PC-3 (cell line): ENCODE data around the gene SLC22A2. TPM values are rescaled to one million over a fixed set of nuclear protein-coding genes. Genes with fewer than 3 reads are reported as not detected.

Experiments
- ATAC-seq: fragments of 200-7000 bp; cut with Tn5 transposase; 2 replicates; pipeline ENCODE4 v1.9.1; 2020; ENCODE audit warnings: mild to moderate bottlenecking, moderate library complexity
- BruUV-seq: library from RNA; stranded (reverse); fragments of 400-500 nt; replicated peaks from 2 replicates; lab custom pipeline; 2021; lab: Mats Ljungman, UMichigan
- CTCF ChIA-PET: fragments of 300-600 bp; sonication (Branson Sonifier 250); formaldehyde crosslinking; loops from one replicate; lab custom pipeline; 2022; ENCODE audit warnings: antibody characterized with exemption; lab: Charles Lee
- POLR2A ChIA-PET: fragments of 300-600 bp; sonication (Branson Sonifier 250); formaldehyde crosslinking; loops from one replicate; lab custom pipeline; 2022; ENCODE audit warnings: antibody characterized with exemption; ENCODE audit not compliant: unreplicated experiment; lab: Charles Lee
- DNase-seq: peaks from one replicate; pipeline ENCODE4 v3.0.0-alpha.2; 2015
- H2AFZ ChIP-seq: fragments of 300-600 bp; sonication (generic); 2 replicates; pipeline ENCODE4 v1.6.0; 2016; ENCODE audit warnings: antibody characterized with exemption, low read length
- H3F3A ChIP-seq: fragments of 300-600 bp; sonication (generic); one replicate; pipeline ENCODE4 v1.6.0; 2017; ENCODE audit warnings: antibody characterized with exemption, low read length, control low read depth, mild to moderate bottlenecking; ENCODE audit not compliant: unreplicated experiment
- H3K27ac ChIP-seq: fragments of 300-600 bp; sonication (generic); 2 replicates; pipeline ENCODE4 v1.5.1; 2016; ENCODE audit warnings: mild to moderate bottlenecking, low read length
- H3K27me3 ChIP-seq: fragments of 300-600 bp; sonication (generic); 2 replicates; pipeline ENCODE4 v1.6.1; 2016; ENCODE audit warnings: low read length, mixed read lengths
- H3K36me3 ChIP-seq: fragments of 300-600 bp; sonication (generic); 2 replicates; pipeline ENCODE4 v1.6.1; 2016; ENCODE audit warnings: low read depth, mixed run types, low read length, mixed read lengths
- H3K4me1 ChIP-seq: fragments of 300-600 bp; sonication (generic); 2 replicates; pipeline ENCODE4 v1.5.1; 2016; ENCODE audit warnings: low read length; ENCODE audit not compliant: insufficient read depth
- H3K4me2 ChIP-seq: fragments of 300-600 bp; sonication (generic); 2 replicates; pipeline ENCODE4 v1.6.0; 2016; ENCODE audit warnings: low read length
- H3K4me3 ChIP-seq: fragments of 300-600 bp; sonication (generic); 2 replicates; pipeline ENCODE4 v1.5.1; 2016; ENCODE audit warnings: mild to moderate bottlenecking, low read length, mixed read lengths
- H3K79me2 ChIP-seq: fragments of 300-600 bp; sonication (generic); 2 replicates; pipeline ENCODE4 v1.6.1; 2017; ENCODE audit warnings: low read length, mixed read lengths
- H3K9ac ChIP-seq: fragments of 300-600 bp; sonication (generic); 2 replicates; pipeline ENCODE4 v1.6.0; 2016; ENCODE audit warnings: mild to moderate bottlenecking, low read length
- H3K9me2 ChIP-seq: fragments of 300-600 bp; sonication (generic); replicated peaks from 2 replicates; pipeline ENCODE4 v1.6.1; 2016; ENCODE audit warnings: mixed run types, low read length, mixed read lengths
- H3K9me3 ChIP-seq: fragments of 300-600 bp; sonication (generic); 2 replicates; pipeline ENCODE4 v1.6.1; 2016; ENCODE audit warnings: low read length, mixed read lengths
- H4K20me1 ChIP-seq: fragments of 300-600 bp; sonication (generic); 2 replicates; pipeline ENCODE4 v1.6.1; 2016; ENCODE audit warnings: low read length, mixed read lengths
- CTCF ChIP-seq: fragments of 300-600 bp; sonication (generic); conservative IDR thresholded peaks from 2 replicates; pipeline ENCODE4 v1.5.1; 2017; ENCODE audit warnings: antibody characterized with exemption, low read depth, mild to moderate bottlenecking, low read length
- EZH2 ChIP-seq: fragments of 300-600 bp; sonication (generic); IDR thresholded peaks from one replicate; pipeline ENCODE4 v1.6.1; 2017; ENCODE audit warnings: antibody characterized with exemption, mild to moderate bottlenecking, low read length; ENCODE audit not compliant: unreplicated experiment
- EZH2phosphoT487 ChIP-seq: fragments of 300-600 bp; sonication (generic); IDR thresholded peaks from 2 replicates; pipeline ENCODE4 v1.6.1; 2018; ENCODE audit warnings: mild to moderate bottlenecking, antibody characterized with exemption, low read length, borderline replicate concordance
- intact Hi-C: fragments of 100-400 bp; cut with micrococcal nuclease; formaldehyde crosslinking; loops from 2 replicates; pipeline ENCODE4 v1.9.0; 2023
- total RNA-seq: library from RNA; depleted of rRNA; stranded (reverse); fragments of >200 nt; gene quantifications from 2 replicates; pipeline ENCODE4 v1.2.3, GENCODE V29; 2014

Gene SLC22A2
- total RNA-seq, 1 experiment from 2014 or later: not detected

GRCh38 chr6:160277546-160277945 is 18.9 kb upstream of the SLC22A2 start:
- ATAC-seq (no peak), DNase-seq (no peak)
- CTCF ChIA-PET: no interaction called here
- Histone ChIP-seq H3K27me3 (no peaks in the 10 kb centered on the region), H3K9me3 (no peaks in the 10 kb centered on the region; the same call in 1 of the 2 replicates), H3K4me3 (no peak overlapping the region), H3K36me3 (no peaks in the 10 kb centered on the region), H3K4me2 (no peak overlapping the region), H3K79me2 (no peaks in the 10 kb centered on the region), H3K4me1 (peaks cover 27% of the 10 kb centered on the region), H3F3A (no peaks in the 10 kb centered on the region), H4K20me1 (no peaks in the 10 kb centered on the region), H3K27ac (no peak overlapping the region), H3K9me2 (no peaks in the 10 kb centered on the region), H3K9ac (no peak overlapping the region), H2AFZ (no peak overlapping the region)
- POLR2A ChIA-PET: no interaction called here
- TF ChIP-seq CTCF (no peak), EZH2 (no peak), EZH2phosphoT487 (no peak)
- intact Hi-C loops: no loop called here
- no TSS peak for BruUV-seq

GRCh38 chr6:160277144-160277543 is 18.5 kb upstream of the SLC22A2 start:
- no peak for TF ChIP-seq EZH2phosphoT487
- TF ChIP-seq EZH2: no peak
- TF ChIP-seq CTCF: no peak

GRCh38 chr6:160276126-160276525 is 17.5 kb upstream of the SLC22A2 start:
- H3K4me1 ChIP-seq: peaks cover 29% of the 10 kb centered on the region
- ATAC-seq: no peak
- H3K9me2 ChIP-seq: no peaks in the 10 kb centered on the region
- ChIA-PET CTCF (no interaction called here), POLR2A (no interaction called here)
- no peak for DNase-seq
- intact Hi-C loops: no loop called here
- no peaks in the 10 kb centered on the region for H3K79me2 ChIP-seq
- H4K20me1 ChIP-seq: no peaks in the 10 kb centered on the region
- H3F3A ChIP-seq: no peaks in the 10 kb centered on the region
- no peak overlapping the region for H3K4me2 ChIP-seq
- no TSS peak for BruUV-seq
- no peak overlapping the region for H3K27ac ChIP-seq
- H3K36me3 ChIP-seq: no peaks in the 10 kb centered on the region
- no peak overlapping the region for H3K9ac ChIP-seq
- H3K27me3 ChIP-seq: no peaks in the 10 kb centered on the region
- H3K9me3 ChIP-seq: no peaks in the 10 kb centered on the region; the same call in 1 of the 2 replicates
- H3K4me3 ChIP-seq: no peak overlapping the region
- H2AFZ ChIP-seq: no peak overlapping the region
- TF ChIP-seq EZH2: no peak
- no peak for TF ChIP-seq EZH2phosphoT487
- TF ChIP-seq CTCF: no peak

More at GRCh38 chr6:160277144-160277543, 18.5 kb upstream of the SLC22A2 start:
- H3K79me2 ChIP-seq: no peaks in the 10 kb centered on the region
- no peaks in the 10 kb centered on the region; the same call in 1 of the 2 replicates for H3K9me3 ChIP-seq
- no peak overlapping the region for H3K4me3 ChIP-seq
- no peak overlapping the region for H3K4me2 ChIP-seq
- BruUV-seq: no TSS peak
- no peak overlapping the region for H3K9ac ChIP-seq
- intact Hi-C loops: no loop called here
- no peaks in the 10 kb centered on the region for H3K27me3 ChIP-seq
- no peak overlapping the region for H3K27ac ChIP-seq
- peaks cover 29% of the 10 kb centered on the region for H3K4me1 ChIP-seq
- no peak for DNase-seq
- no peaks in the 10 kb centered on the region for H3F3A ChIP-seq
- H3K9me2 ChIP-seq: no peaks in the 10 kb centered on the region
- CTCF ChIA-PET: no interaction called here
- POLR2A ChIA-PET: no interaction called here
- no peak overlapping the region for H2AFZ ChIP-seq
- H4K20me1 ChIP-seq: no peaks in the 10 kb centered on the region
- no peaks in the 10 kb centered on the region for H3K36me3 ChIP-seq
- no peak for ATAC-seq
